Ecto neural progenitor cell (in vitro differentiated cells): ENCODE results near the gene OOSP3.
"Not testable (repeated sequence)": the region's sequence is repeated elsewhere in the genome, so short reads cannot be mapped to it uniquely, and the experiment has no call there.

Source experiments
- DNase-seq: peaks from one replicate; pipeline ENCODE4 v3.0.0-alpha.2; 2018; ENCODE audit warnings: low spot score

OOSP3 gene, protein sequence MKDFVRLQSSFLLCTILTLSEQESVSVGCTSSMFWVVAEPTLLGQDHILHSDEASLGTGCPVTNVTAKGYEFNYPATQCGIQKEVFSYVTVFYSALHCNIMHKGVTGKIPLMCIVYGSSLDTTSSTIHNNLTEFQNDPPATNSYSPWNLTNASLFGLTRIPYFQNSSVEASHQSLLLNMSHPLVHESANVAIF

DNA sequence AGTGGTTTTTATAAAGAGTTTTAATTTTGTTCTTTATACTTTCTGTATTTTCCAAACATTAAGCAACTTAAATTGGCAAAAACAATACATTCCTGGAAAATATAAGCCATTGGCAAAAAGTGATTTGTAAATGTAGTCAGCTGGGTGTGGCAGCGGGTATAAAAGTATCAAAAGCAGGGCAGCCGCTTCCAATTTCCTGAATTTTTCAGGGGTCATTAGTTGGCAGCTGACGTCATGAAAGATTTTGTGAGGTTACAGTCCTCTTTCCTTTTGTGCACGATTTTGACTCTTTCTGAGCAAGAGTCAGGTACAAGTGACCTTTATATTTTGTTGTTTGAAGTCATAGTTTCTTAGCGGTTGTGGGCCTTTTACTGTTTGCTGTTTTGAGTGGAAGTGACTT lies at the start of gene OOSP3:
Gene OOSP3, plus strand, starts transcription at position 208 of the 400 bp plus-strand sequence. Its CDS starts 27 bp downstream, at position 235.
- DNase-seq = no peak

DNA sequence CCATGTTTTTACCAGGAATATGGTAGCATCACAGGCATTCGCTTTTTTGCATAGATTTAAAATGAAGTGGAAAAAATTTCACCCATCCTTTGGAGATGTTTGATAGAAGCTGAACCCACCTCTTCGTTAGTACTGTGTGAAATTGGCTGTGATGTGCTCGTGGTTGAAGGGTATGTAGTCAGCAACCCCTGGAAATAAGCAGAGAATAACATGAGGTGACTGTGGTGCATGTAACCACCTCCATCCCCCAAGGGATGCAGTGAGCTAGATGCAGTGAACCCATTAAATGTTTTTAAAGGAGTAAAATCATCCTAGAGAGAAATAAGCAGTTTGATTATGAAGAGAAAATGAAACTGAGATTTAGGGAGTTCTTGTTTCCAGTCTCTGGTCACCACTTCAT lies 49.2 kb upstream of the OOSP3 start:
- DNase-seq = no peak

DNA sequence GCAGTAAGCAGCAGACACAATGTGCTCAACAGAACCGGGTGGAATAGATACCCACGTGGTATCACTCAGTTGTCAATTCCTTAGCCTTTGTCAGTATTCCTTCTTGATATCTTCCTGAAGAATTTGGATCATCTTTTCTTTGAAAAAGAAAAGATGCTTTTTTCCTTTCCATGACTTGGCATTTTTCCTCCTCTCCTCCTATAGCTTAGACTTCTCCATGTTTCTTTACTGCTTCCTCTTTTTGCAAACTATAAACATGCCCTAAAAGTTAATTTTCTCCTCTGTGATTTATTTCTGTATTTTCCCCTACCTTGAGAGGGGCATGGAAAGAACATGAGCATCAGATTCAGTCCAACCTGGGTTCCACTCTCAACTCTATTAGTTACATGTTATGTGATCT lies 45.0 kb upstream of the OOSP3 start:
- no peak for DNase-seq

DNA sequence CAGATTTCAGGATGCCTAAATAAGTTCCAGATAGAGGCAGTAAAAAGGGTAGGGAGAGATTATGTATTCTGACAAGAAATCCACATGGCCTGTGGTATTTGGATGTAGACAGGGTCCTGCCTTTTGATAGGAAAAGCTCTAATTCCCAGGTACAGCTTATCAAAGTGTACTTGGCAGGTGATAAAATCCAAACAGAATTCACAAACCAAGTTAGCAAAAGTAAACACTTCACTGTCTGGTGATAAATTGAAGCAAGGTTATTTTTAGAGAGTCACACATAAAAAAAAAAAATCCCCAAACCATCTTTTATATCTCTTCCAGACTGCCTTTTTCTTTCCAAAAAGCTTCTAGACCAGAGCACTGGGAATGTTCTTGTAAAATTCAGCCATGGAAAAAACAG lies 39.0 kb upstream of the OOSP3 start:
- no peak for DNase-seq

DNA sequence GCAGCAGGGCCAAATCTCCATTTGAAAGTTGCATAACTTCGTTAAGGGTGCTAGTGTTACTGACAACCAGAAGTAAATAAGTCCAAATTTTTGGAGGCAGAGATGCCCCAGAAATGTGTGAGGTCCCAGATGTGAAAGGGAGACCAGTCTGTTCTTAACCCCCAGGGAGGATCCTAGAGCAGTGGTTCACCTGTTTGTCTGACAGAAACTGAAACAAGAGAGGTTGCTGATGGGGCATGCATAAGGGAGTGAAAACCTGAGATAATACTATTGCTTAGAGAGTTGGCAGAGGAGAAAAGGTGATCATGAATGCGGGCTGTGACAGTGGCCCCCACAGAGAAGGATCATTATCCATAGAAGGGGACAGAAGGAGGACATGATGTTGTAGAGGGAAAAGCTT lies 37.1 kb upstream of the OOSP3 start:
- DNase-seq = no peak

DNA sequence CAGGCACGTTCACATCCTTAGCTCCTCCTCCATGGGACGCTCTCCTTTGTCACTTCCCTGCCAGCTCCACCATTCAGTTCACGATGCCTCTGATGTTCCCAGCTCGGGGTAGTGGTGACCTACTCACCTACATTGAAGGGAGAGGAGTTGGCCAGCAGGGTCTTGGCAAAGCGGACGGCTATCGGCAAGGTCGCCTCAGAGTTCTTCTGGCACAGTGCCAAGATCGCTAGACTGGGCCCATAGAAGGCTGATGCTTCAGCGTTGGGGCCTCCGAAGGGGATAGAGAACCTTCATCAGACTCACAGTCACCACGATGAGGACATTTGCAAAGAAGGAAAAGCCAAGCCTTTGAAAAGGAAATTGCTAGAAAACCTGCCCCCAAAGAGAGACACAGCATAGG lies 36.3 kb upstream of the OOSP3 start:
- no peak for DNase-seq

DNA sequence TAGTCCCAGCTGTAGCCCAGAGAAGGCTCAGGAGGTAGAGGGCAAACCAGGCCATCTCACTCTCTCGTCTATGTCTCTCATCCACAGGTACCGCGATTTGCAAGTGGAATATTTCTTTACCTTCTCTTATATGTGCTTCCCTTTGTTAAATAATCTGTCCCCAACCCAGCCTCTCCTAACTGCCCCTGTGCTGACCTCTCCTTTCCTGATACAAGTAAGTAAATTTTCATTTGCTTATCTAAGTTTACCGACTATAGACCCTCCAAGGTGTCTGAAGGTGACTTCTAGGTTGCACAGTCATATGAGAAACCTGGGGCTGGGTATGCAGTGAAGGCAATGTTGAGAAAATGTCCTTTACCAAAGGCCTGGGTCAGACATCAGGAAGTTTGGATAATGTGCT lies 33.2 kb upstream of the OOSP3 start, which contains the start of gene CBLIF:
Gene CBLIF, minus strand, starts transcription at position 101 of the 400 bp plus-strand sequence. Its CDS starts 46 bp downstream, at position 55.
- DNase-seq = no peak

DNA sequence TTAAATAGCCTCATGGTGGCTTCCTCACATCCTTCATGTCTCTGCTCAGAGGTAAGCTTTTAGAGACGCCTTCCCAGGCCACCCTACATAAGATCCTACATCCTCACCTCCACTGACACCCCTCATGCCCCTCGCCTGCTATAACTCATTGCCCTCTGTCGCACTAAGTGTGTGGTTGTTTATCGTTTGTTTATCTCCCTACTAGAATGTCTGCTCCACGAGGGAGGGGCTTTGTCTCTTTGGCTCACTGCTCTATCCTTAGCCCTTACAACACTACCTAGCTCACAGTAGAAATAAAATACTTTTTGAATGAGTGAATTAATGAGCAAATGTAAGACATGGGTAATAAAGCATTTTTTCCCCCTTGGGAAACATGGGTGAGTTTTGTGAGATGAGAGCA lies 32.0 kb upstream of the OOSP3 start:
- DNase-seq = no peak

DNA sequence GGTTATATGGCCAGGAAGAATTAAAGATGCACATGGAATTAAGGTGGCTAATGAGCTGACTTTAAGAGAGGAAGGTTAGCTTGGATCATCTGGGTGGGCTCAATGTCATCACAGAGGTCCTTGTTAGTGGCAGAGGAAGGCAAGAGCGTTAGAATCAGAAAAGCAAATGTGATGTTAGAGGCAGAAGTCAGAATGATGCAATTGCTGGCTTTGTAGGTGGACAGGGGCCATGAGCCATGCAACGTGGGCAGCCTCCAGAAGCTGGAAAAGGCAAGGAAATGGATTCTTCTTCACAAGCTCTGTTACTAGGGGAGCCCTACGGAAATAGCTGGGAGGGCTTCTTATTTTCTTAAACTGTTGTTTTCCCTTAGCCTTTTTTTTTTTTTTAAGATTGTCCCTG lies 31.0 kb upstream of the OOSP3 start:
- no peak for DNase-seq

DNA sequence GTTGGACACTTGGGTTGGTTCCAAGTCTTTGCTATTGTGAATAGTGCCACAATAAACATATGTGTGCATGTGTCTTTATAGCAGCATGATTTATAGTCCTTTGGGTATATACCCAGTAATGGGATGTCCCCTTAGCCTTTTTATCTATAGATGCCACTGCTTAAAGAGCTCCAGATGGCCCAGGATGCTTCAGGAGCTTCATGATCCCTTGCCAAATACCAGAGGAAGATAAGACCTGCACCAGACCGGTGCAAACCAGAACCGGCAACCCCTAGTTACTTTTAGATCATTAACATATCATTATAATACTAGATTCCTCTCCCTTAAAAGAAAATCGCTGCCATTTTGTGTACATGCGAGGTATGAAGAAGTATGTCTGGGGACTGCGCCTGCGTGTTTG lies 30.1 kb upstream of the OOSP3 start:
- DNase-seq = not testable (repeated sequence)

DNA sequence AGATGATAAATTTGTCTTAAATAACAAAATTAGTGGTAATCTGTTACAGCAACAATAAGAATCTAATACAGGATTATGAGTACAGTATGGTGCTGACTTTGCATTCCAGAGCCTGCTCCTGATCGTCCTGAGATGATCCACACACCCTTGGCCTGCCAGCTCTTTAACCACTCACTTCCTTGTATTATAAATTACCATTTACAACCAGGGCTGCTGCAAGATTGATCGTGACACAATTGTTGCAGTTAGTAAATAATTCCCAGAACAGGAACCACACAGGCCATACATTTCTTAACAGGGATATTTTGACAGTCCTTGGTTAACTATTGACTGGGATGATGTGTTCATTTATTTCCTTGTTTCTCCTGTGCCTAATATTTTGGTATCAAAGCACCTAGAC lies 29.5 kb upstream of the OOSP3 start:
- no peak for DNase-seq

DNA sequence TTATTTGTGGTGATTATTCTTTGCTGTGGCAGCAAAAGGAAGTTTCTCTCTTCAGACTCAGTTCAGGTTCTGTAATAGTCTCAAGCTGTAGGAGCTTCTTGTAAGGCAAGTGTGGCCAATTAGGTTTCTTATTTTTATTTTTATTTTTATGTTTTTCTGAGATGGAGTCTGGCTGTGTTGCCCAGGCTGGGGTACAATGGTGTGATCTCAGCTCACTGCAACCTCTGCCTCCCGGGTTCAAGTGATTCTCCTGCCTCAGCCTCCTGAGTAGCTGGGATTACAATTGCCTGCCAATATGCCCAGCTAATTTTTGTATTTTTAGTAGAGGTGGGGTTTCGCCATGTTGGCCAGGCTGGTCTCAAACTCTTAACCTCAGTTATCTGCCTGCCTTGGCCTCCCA lies 29.0 kb upstream of the OOSP3 start:
- DNase-seq = not testable (repeated sequence)

DNA sequence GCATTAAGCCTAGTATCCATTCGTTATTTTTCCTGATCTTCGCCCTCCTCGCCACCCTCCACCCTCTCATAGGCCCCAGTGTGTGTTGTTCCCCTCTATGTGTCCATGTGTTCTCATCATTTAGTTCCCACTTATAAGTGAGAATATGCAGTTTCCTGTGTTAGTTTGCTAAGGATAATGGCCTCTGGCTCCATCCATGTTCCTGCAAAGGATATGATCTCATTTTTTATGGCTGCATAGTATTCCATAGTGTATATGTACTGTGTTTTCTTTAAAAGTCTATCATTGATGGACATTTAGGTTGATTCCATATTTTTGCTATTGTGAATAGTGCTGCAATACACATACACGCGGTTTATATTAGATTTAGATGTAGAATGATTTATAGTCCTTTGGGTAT lies 27.2 kb upstream of the OOSP3 start:
- not testable (repeated sequence) for DNase-seq

DNA sequence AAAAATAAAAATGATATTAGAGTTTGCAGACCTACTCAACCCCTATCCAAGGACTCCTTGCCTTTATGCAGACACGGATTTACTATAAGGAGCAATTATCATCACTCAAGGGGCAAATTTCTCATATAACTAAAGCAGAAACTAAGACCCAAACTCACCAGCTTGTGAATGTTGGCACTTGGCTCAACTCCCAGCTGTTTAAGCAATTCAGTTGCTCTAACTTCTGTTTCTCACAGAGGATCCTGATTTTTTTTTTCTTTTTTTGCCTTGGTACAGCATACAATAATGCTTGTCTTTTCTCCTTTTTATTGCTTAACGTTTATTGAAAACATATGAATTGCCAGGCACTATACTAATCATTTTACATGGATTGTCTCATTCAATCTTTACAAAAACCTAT lies 23.7 kb upstream of the OOSP3 start:
- DNase-seq = no peak

DNA sequence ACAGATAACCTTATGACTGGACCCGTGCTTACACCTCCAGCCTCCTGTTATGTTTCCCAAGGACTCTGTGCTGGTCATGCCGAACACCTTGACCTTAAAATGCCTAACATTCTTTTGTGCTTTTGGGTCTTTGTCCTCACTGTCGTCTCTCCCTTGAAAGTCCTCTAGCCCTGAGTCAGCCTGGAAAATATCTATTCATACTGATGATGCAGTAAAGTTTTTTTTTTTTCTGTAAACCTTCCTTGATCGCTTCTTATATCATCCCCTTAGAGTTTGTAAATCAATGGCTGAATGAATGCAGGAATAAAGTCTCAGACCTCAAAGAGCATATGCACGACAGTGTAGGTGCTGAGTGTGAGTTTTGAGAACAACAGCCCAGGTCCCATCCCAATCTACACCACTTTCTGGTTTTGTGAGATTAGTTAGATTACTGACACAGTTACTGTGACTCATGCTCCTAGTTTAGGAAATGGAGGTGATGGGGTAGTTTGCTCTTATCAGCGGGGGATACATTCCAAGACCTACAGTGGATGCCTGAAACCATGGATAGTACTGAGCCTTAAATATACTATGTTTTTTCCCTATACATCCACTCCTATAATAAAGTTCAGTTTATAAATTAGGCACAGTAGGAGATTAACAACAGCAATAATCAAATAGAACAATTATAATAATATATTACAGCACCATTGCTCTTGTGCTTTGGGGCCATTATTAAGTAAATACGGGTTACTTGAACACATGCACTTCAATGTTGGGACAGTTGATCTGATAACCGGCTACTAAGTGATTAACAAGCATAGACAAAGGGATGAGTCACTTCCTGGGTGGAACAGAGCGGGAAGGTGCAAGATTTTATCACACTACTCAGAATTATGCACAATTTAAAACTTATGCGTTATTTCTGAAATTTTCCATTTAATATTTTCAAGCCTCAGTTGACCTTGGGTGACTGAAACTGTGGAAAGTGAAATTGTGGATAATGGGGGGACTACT lies 20.8 kb upstream of the OOSP3 start:
- no peak for DNase-seq

DNA sequence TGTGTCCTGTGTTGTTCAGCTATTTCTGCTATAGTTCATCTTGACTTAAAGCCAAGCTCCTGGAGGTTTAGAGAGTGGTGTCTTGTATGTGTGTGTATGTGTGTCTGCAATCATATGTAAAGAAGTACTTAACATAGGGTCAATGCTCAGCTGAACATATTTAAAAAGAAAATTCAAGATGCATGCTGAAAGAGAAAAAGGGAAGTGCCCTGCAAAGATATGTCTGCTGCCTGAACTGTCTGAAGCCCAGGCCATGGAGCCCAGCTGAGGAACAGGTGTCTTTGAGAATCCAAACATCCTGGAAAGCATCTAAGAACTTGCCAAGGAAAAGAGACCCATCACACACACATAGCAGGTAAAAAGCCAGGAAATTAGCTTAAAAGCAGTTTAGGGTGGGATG lies 18.9 kb upstream of the OOSP3 start:
- no peak for DNase-seq

DNA sequence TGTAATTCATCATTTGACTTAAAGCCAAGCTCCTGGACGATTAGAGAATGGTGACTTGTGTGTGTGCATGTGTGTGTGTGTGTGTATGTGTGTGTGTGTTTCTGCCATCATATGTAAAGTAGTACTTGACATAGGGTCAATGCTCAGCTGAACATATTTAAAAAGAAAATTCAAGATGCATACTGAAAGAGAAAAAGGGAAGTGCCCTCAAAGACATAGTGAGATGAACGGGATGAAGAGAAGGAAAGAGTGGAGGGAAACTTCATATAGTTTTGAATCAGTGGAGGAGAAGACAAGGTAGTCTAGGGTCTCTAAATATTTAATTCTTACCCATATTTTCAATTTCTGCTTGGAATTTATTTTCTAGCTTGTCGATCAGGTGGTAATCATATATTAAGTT lies 16.3 kb upstream of the OOSP3 start:
- no peak for DNase-seq

DNA sequence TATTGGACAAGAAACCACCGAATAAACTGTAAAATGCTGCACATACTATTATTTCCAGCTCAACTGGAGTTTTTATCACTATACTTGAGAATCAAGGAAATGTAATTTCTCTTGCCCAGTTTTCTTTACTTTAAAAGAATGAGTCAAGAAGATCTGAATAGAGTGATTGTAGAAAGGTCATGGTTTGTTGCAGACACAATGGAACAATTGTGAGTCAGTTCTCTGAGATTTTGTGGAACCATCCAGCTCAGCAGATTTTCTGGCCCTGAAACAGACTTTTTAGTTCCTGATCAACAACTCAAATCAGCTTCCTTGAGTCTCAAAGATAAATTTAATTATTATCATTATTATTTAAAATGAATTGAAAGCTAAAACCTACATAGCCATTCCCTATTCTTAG lies 13.6 kb upstream of the OOSP3 start:
- no peak for DNase-seq

DNA sequence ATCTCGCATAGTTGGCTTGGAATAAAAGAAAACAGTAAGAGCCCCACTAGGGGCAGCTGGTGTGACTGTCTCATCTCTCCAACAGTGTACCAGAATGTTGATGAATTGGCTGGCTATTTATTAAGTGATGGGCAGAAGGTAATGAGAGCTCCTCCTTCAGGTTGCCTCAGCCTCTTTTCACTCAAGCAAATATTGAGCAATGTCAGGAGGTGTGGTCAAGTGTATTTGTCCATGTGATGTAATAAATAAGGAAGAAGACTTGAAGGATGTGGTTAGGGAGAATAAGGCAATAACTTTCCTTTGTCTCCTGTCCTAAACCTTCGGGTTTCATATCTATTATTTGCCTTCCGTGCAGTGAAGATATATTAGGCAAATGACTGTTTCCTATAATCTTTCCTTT lies 12.2 kb upstream of the OOSP3 start, which contains the start of gene TCN1:
Gene TCN1, minus strand, starts transcription at position 91 of the 400 bp plus-strand sequence. Its CDS starts 17 bp downstream, at position 74.
- DNase-seq = no peak

DNA sequence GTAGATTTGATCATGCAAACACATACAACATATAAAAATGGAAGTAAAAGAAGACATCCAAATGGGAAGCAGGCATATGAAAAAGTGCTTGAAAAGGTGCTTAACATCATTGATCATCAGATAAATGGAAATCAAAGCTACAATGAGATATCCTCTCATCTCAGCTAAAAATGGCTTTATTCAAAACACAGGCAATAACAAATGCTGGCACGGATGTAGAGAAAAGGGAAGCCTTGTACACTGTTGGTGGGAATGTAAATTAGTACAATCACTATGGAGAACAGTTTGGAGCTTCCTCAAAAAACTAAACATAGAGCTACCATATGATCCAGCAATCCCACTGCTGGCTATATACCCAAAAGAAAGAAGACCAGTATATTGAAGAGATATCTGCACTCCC lies 11.7 kb upstream of the OOSP3 start:
- no peak for DNase-seq

DNA sequence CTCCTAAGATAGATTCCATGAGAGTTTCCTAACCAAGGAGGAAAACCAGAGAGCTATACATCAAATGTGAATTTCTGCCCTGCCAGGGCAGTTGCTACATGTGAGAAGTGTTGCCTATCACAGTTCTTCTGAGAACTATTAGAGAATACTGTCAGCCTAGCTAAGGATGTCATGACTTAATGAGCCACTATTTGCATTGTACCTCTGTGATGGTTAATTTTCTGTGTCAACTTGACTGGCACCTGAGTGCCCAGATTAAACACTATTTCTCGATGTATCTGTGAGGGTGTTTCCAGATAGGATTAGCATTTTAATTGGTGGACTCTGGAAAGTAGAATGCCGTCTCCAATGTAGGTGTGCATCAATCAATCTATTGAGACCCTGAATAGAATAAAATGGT lies 10.6 kb upstream of the OOSP3 start:
- DNase-seq = no peak

DNA sequence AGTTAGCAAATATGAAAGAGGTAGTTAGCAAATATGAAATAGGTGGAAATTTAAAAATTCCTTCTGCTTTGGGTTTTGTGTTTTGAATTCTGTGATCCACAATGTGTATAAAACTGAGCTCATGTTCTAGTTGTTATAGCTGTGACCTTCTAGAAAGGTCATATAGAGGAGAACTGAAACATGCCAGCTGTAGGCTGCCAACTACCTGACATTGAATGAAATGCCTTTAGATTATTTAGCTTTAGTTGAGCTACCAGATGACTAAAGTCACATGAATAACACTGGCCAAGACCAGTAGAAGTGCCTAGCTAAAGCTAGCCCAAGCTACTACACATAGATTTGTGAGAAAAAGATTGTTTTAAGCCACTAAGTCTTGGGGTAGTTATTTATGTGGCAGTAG lies 6.5 kb upstream of the OOSP3 start:
- DNase-seq = no peak

DNA sequence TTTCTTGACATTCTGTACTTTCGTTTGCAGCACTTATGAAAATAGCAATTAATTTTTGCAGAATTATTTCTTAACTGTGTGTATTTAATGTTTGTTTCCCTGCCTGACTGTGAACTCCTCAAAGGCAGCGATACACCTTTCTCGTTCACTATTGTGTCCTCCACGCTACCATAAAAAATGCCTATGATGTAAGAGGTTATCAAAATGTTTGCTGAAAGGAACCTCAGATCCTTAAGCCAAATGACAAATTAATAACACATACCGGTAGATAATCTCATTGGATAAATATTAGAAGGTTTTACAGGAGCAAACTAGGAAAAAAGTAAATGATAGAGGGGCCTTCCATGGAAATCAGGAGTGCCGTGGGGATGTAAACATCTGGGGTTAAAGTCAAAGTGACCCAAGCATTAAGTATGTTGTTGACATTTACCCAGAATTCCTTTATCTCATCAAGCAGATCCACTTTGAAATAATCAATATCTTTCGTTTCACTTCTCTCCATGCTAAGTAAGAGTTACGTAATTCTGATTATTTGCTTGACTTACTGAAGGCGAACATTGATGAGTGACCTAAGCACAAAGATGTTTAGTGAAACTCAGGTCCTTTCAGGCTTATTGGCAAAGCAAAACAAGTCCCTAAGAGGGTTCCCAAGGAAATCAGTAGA lies 2.6 kb upstream of the OOSP3 start:
- DNase-seq = no peak
